H4 (cell line): ENCODE results near the gene KIAA1143. TPM values are rescaled to one million over a fixed set of nuclear protein-coding genes. Genes with fewer than 3 reads are reported as not detected.

Experiments
- DNase-seq: peaks from one replicate; pipeline ENCODE4 v3.0.0-alpha.2; 2015; ENCODE audit warnings: low spot score
- total RNA-seq: library from RNA; depleted of rRNA; stranded (reverse); fragments of >200 nt; shearing (Covaris generic); gene quantifications from 2 replicates; pipeline ENCODE4 v1.2.3, GENCODE V29; 2014; rRNA removed

Gene KIAA1143
- 10.4 and 10.6 TPM in 2 replicates for total RNA-seq

DNA sequence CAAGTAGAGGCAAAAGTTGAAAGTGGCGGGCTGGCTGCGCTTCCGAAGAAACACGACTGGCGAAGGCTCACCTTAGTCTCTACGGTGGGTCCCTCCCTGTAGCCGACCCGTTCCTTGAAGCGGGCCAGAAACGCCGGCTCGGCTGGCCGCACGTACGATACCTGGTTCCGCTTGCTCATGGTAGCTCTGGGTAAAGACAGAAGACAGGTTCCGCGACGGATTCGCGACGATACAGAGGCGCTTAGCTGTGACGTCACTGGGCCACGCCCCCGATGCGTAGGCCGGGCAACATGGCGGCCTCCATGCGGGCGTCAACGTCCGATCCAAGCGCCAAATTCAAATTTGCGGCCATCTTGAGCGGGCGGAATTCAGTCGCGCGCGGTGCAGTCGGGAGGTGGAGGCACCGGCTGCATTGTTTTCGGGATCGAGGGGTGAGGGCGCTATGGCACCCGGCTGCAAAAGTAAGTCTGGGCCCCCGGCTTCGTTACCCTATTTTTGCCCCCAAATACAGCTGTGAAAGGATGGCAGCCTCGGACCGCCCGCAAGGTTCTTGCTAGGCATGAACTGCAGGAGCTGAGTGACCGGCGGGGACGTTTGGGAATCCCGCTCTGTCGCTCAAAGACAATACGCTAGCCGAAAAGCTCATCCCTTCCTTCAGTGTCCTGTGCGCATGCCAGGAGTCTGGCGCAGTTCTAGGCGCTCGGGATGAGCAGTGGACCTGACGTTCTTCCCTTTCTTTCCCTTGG is at the start of gene KIAA1143, which contains the start of gene KIF15:
KIAA1143 (minus strand) TSS at position 196 of the 746 bp plus-strand sequence; CDS start at position 179, 17 bp downstream.
KIF15 (plus strand) TSS at position 371 of the 746 bp plus-strand sequence; CDS start at position 443, 72 bp downstream.
- peak; percentile 89 for DNase-seq

DNA sequence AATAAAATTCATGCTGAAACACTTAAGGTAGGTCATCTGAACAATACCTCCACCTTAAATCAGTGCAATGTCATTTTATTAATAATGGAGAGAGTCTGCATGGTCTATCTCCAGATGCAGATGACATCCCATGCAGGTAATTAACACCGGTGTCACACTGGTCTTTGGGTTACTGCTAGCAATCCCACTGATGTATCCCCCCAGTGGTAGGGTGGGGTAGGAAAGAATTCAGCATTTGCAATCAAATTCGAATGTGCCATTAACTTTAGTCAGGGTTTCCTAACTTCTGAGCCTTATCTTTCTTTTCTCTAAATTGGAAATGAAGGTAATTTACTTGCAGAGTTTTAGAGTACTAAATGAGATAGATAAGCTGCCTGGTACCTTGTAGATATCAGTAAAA is 44.5 kb upstream of the KIAA1143 start:
- no peak for DNase-seq

DNA sequence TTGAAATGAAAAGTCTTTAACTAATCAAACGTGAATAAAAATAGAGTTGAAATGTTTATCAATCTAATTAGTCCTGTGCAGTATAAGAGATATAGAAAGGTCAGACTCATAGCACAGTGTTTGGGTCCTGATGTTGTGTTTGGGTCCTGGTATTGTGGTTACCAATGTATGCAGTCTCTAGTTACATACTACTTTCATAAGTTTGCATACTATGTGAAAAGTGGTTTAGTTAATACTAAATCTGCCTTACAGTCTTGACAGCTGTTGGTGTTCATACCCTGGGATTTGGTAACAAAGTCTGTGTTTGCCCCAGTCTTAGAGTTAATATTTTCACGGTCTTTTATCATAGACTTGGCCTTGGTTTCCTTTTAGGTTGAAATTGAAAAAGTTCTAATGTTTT is 41.9 kb upstream of the KIAA1143 start:
- no peak for DNase-seq

GRCh38 chr3:44802011-44802410 is 40.6 kb upstream of the KIAA1143 start:
- no peak for DNase-seq

DNA sequence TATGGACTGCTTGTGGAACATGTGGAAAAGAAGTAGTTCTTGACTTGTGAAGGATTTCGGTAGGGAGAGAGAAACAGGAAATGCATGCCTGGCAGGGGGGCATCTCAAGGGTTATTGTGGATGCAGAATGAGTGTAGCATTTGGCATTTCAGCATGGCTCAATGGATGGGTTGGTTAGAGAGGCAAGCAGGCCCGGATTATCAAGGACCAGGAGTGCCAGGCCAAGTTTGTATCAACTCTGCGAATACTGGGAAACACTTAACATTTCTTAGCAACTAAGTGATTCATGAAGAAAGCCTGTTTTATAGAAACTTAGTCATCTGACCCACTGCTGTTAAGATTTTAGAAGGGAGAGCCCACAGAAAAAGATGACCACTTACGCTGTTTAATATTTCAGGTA is 33.8 kb upstream of the KIAA1143 start:
- DNase-seq, result no peak

DNA sequence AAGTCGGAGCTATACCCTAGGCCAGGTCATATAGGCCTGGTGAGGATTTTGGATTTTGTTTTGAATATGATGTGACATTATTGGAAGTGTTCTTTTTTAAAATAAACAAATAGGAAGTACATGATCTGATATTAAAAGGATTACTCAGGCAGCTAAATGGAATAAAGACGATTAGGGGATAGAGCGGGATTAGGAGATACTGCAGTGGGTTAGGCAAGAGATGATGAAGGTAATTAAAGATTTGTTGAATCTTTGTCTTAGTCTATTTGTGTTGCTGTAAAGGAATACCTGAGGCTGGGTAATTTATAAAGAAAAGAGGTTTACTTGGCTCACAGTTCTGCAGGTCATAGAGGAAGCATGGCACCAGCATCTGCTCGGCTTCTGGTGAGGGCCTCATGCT is 21.5 kb upstream of the KIAA1143 start:
- DNase-seq, result no peak

- no peak for DNase-seq
These were observed 10.7 kb upstream of the KIAA1143 start for GRCh38 chr3:44772099-44772442.

DNA sequence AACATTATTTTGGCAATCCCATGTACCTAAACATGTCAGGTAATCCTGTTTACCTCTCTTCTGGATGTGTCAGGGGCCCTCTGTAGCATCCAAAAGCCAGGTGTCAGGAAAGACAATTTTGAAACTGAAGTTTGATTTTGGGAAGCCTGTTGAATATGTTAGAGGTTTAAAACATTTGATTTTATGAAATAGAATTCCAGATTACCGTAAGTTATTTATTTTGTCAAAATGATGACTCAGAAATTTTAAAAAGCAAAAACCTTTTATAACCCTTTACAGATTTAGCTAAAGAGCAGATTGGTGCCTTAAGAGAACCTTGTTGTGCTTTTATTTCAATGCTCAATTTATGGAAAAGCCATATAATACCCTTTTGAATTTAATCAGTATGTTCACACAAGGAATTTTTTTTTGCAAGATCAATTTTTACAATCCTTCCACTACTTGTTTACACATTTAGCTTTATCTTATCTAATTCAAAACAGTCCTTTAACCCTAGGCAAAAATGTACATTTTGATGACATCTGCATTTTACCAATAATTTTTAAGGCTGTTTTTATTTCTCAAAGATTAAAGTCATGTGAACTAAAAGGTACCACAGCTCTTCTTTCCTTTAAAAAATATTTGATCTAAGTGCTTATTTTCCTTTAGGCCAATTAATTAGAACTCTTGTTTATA is 10.1 kb upstream of the KIAA1143 start:
- no peak for DNase-seq

GRCh38 chr3:44764248-44764647 is 2.8 kb upstream of the KIAA1143 start:
- no peak for DNase-seq

GRCh38 chr3:44762690-44763089 is 1.3 kb upstream of the KIAA1143 start:
- no peak for DNase-seq

DNA sequence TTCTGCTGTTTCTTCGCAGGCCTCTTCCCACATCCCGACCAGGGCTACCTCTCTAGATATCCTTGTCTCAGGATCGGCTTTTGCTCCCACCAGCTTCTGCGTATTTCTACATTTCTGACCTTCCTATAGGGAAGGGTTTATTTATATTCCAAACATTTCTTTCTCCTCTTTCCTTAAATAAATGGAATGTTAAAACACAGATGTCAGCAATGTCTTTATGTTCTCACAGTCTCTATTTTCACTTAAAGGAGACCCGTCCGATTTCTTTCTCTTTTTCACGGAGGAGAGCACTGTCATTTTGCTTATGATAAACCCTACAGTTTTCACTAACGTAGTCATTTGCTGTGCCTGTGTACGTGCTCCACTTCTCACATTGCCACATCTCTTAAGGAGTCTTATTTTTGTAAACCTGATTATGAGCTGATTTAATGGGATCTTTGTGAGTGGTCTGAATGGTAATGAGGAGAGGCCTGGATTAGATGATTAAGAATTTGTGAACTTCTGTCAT is 805 bp upstream of the KIAA1143 start:
- no peak for DNase-seq

DNA sequence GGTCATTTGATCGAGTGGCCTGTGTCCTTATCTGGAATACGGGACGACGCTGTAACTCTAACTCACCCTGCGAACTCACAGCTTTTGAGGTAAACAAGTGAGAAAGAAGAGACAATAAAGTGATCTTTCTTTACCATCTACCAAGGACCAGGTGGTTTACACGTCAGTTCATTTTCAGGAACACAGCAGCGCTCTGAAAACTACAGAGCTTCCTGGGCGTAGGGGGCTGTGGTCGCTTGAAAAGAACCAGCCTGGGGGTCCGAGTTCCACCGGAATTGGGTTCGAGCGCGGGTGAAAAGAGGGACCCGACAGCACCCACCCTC is 357 bp downstream of the KIAA1143 start:
- DNase-seq, result no peak

GRCh38 chr3:44734646-44735168 is 26.7 kb downstream of the KIAA1143 start:
- DNase-seq, result no peak

DNA sequence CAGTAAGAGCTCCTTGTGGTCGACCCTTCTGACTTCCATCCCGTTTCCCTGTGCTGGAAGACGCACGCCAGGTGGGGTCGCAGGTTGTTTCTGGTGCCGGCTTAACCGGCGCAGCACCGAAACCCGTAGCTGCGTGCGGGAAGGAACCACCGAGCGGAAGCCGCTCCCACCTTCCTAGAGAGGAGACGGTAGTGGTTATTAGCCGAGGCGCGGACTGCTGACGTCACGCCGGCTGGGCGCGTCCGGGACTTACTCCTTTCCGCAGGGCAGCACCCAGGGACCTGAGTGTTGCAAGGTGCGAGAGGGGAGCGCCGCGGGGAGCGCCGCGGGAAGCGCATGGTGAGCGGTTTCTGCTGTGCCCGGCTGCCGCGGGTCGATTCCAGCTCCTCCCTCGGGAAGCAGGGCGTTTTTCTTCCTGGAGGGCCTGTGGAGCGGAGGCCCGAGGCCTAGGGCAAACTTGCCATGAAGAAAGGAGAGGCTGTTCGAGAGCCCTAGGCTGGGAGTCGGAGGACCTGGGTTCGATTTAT is 32.0 kb downstream of the KIAA1143 start, which contains the start of gene ZNF501:
ZNF501 (plus strand) TSS at position 252 of the 527 bp plus-strand sequence. CDS start 4,787 bp downstream, outside the sequence.
- DNase-seq, result peak; percentile 78

DNA sequence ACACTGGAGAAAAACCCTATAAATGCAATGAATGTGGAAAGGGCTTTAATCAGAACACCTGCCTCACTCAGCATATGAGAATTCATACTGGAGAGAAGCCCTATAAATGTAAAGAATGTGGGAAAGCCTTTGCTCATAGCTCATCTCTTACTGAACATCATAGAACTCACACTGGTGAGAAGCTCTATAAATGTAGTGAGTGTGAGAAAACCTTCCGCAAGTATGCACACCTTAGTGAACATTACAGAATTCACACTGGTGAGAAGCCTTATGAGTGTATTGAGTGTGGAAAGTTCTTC is 39.4 kb downstream of the KIAA1143 start:
- DNase-seq, result no peak

- DNase-seq, result no peak
These were observed 40.0 kb downstream of the KIAA1143 start for GRCh38 chr3:44721231-44722102.

GRCh38 chr3:44712455-44713075 is 48.9 kb downstream of the KIAA1143 start, which contains the start of gene ZNF502:
Gene ZNF502 (plus strand): TSS chr3:44712660. CDS start chr3:44720262, 7,602 bp downstream.
- peak; percentile 82 for DNase-seq
